ENCODE results near the gene CD47.

DNA sequence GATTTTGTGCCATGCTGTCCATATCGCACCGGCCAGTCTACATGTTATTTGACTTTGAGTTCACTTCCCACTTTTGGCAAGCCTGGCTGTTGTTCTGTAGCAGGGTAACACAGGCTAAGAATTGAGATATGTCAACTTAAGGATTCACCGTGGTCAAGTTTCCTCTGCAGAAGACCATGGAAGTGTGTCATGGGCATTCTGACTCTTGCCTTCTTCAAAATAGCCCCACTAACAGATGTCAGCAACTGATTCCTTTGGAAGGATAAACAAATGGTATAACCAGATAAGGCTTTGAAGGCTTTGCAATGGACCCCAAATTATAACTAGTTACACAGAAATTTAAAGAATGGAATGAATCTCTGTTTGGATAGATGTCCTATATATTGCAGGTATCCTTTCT lies 20.1 kb upstream of the CD47 start:
- TF ChIP-seq CTCF (IDR thresholded peaks at IDR 0.05) (no peak), POLR2A (IDR thresholded peaks at IDR 0.05) (no peak)

All from sigmoid colon (tissue), 3 donors.